A673 (cell line): Measurements from ENCODE around the gene NR1I2. TPM values are rescaled to one million over a fixed set of nuclear protein-coding genes. Genes with fewer than 3 reads are reported as not detected.

Source experiments
- BruUV-seq: library from RNA; stranded (reverse); fragments of 400-500 nt; replicated peaks from 2 replicates; lab custom pipeline; 2021; lab: Mats Ljungman, UMichigan
- CTCF ChIA-PET: fragments of 300-600 bp; sonication (Branson Sonifier 250); formaldehyde crosslinking; loops from one replicate; lab custom pipeline; 2022; ENCODE audit warnings: antibody characterized with exemption; lab: Charles Lee
- POLR2A ChIA-PET: fragments of 300-600 bp; sonication (Branson Sonifier 250); formaldehyde crosslinking; loops from one replicate; lab custom pipeline; 2022; ENCODE audit warnings: antibody characterized with exemption; ENCODE audit not compliant: low non-redundant PET; lab: Charles Lee
- DNase-seq: peaks from one replicate; pipeline ENCODE4 v3.0.0-alpha.2; 2015; ENCODE audit warnings: low spot score
- H3K27ac ChIP-seq: fragments of 200-600 bp; sonication (generic); 2 replicates; pipeline ENCODE4 v1.5.1; 2016; ENCODE audit warnings: mixed run types, low read depth, mild to moderate bottlenecking, mixed read lengths, antibody characterized with exemption, low read length; ENCODE audit not compliant: poor library complexity, severe bottlenecking
- H3K27me3 ChIP-seq: fragments of 200-600 bp; sonication (generic); replicated peaks from 2 replicates; pipeline ENCODE4 v1.6.1; 2017; ENCODE audit warnings: mixed run types, low read depth, mild to moderate bottlenecking, mixed read lengths, antibody characterized with exemption, low read length; ENCODE audit not compliant: insufficient read depth, poor library complexity
- H3K36me3 ChIP-seq: fragments of 200-600 bp; sonication (generic); 2 replicates; pipeline ENCODE4 v1.6.1; 2016; ENCODE audit warnings: mixed run types, mild to moderate bottlenecking, mixed read lengths, antibody characterized with exemption, low read length; ENCODE audit not compliant: insufficient read depth, poor library complexity, severe bottlenecking
- H3K4me1 ChIP-seq: fragments of 200-600 bp; sonication (generic); 2 replicates; pipeline ENCODE4 v1.6.1; 2017; ENCODE audit warnings: mixed run types, mild to moderate bottlenecking, mixed read lengths, antibody characterized with exemption, low read length; ENCODE audit not compliant: insufficient read depth, poor library complexity, severe bottlenecking
- H3K4me3 ChIP-seq: fragments of 200-600 bp; sonication (generic); 2 replicates; pipeline ENCODE4 v1.5.1; 2016; ENCODE audit warnings: low read depth, mixed run types, mild to moderate bottlenecking, mixed read lengths, low read length; ENCODE audit not compliant: poor library complexity, severe bottlenecking
- H3K9me3 ChIP-seq: fragments of 200-600 bp; sonication (generic); 2 replicates; pipeline ENCODE4 v1.6.1; 2016; ENCODE audit warnings: mixed run types, low read depth, mild to moderate bottlenecking, mixed read lengths, antibody characterized with exemption, low read length; ENCODE audit not compliant: poor library complexity, severe bottlenecking
- CTCF ChIP-seq: fragments of 300-800, 200-600 bp; sonication (generic); conservative IDR thresholded peaks from 2 replicates; pipeline ENCODE4 v1.5.1; 2017; ENCODE audit warnings: low read depth, mild to moderate bottlenecking, antibody characterized with exemption, low read length, moderate library complexity, mixed read lengths
- EZH2 ChIP-seq: fragments of 200-600 bp; sonication (generic); IDR thresholded peaks from 2 replicates; pipeline ENCODE4 v1.6.1; 2017; ENCODE audit warnings: borderline replicate concordance, low read depth, mild to moderate bottlenecking, mixed read lengths, antibody characterized with exemption, low read length; ENCODE audit not compliant: poor library complexity, severe bottlenecking
- intact Hi-C: fragments of 100-400 bp; cut with micrococcal nuclease; formaldehyde crosslinking; loops from one replicate; pipeline ENCODE4 v1.10.0; 2022; ENCODE audit not compliant: unreplicated experiment
- total RNA-seq: library from RNA; stranded (reverse); gene quantifications from 2 replicates; pipeline ENCODE4 v1.2.3, GENCODE V29; 2021

NR1I2 gene
- total RNA-seq, 1 experiment from 2014 or later = not detected

- Histone ChIP-seq H3K4me1 (no peaks in the 10 kb centered on the region), H3K27ac (no peak overlapping the region), H3K4me3 (no peak overlapping the region), H3K36me3 (no peaks in the 10 kb centered on the region), H3K9me3 (no peaks in the 10 kb centered on the region), H3K27me3 (no peaks in the 10 kb centered on the region)
- no peak for DNase-seq
- intact Hi-C loops = no loop called here
- CTCF ChIA-PET = no interaction called here
- POLR2A ChIA-PET = no interaction called here
- BruUV-seq = no TSS peak
- no peak for TF ChIP-seq EZH2
- no peak for TF ChIP-seq CTCF
These were observed 33.8 kb downstream of the NR1I2 start for GRCh38 chr3:119815716-119816115.

GRCh38 chr3:119817071-119817470, 35.2 kb downstream of the NR1I2 start:
- ChIA-PET POLR2A (no interaction called here), CTCF (no interaction called here)
- Histone ChIP-seq H3K27me3 (no peaks in the 10 kb centered on the region), H3K27ac (no peak overlapping the region), H3K4me3 (no peak overlapping the region), H3K9me3 (no peaks in the 10 kb centered on the region), H3K4me1 (no peaks in the 10 kb centered on the region), H3K36me3 (no peaks in the 10 kb centered on the region)
- intact Hi-C loops = no loop called here
- DNase-seq = no peak
- BruUV-seq = no TSS peak
- TF ChIP-seq CTCF = no peak
- no peak for TF ChIP-seq EZH2

- no peak for TF ChIP-seq EZH2
- no peak for TF ChIP-seq CTCF
- Histone ChIP-seq H3K4me3 (no peak overlapping the region), H3K27me3 (no peaks in the 10 kb centered on the region), H3K27ac (no peak overlapping the region), H3K9me3 (no peaks in the 10 kb centered on the region), H3K36me3 (no peaks in the 10 kb centered on the region), H3K4me1 (no peaks in the 10 kb centered on the region)
- DNase-seq = no peak
- ChIA-PET CTCF (no interaction called here), POLR2A (no interaction called here)
- intact Hi-C loops = no loop called here
- BruUV-seq = no TSS peak
These were observed 35.9 kb downstream of the NR1I2 start for GRCh38 chr3:119817583-119818363.
